Vagina (tissue), 2 donors: Measurements from ENCODE around the gene PTPRK.

Experiments
- CTCF ChIP-seq, 3 experiments: fragments of 450-650 bp in 2 of 3; fragments of 200-600 bp in 1 of 3; sonication (generic) in 1 of 3; IDR thresholded peaks; one replicate each; pipeline ENCODE4 v1.5.1; 2017 to 2019; ENCODE audit warnings: antibody characterized with exemption in 3 of 3, mild to moderate bottlenecking in 2 of 3, moderate library complexity in 2 of 3
- POLR2A ChIP-seq, 2 donors: fragments of 450-650 bp; IDR thresholded peaks; one replicate each; pipeline ENCODE4 v1.6.1; 2017; ENCODE audit warnings: antibody characterized with exemption in 2 of 2, mild to moderate bottlenecking in 2 of 2, moderate library complexity in 2 of 2
- POLR2AphosphoS5 ChIP-seq, 2 donors: sonication (generic); formaldehyde crosslinking; IDR thresholded peaks; one replicate each; pipeline ENCODE4 v1.9.0; 2017; ENCODE audit warnings: antibody characterized with exemption in 2 of 2, mild to moderate bottlenecking in 2 of 2, low read depth in 1 of 2; ENCODE audit not compliant: insufficient read depth in 1 of 2

GRCh38 chr6:128465368-128466343, 54.7 kb downstream of the PTPRK start:
- TF ChIP-seq CTCF (IDR thresholded peaks at IDR 0.05) (no peak), POLR2AphosphoS5 (IDR thresholded peaks at IDR 0.05; ENCODE audit: insufficient read depth in 1 of 2, low read depth in 1 of 2) (no peak), POLR2A (IDR thresholded peaks at IDR 0.05) (no peak)
